Keratinocyte (primary cell): ENCODE results near the gene RAB30. TPM values are rescaled to one million over a fixed set of nuclear protein-coding genes. Genes with fewer than 3 reads are reported as not detected.
"Not testable (repeated sequence)": the region's sequence is repeated elsewhere in the genome, so short reads cannot be mapped to it uniquely, and the experiment has no call there.

Source experiments
- DNase-seq: peaks from one replicate; pipeline ENCODE4 v3.0.0-alpha.2; 2011; ENCODE audit warnings: low read depth, missing footprints, low spot score
- FAIRE-seq: peaks from 2 replicates; lab custom pipeline; 2011; peaks lifted over from hg19 to GRCh38; lab: Jason Lieb, UNC
- H2AFZ ChIP-seq: 2 replicates; pipeline ENCODE4 v1.6.0; 2012; ENCODE audit warnings: low read length, control low read depth, inconsistent platforms; ENCODE audit not compliant: control insufficient read depth
- H3K27ac ChIP-seq: 2 replicates; pipeline ENCODE4 v1.5.1; 2011; ENCODE audit warnings: low read length; ENCODE audit not compliant: control insufficient read depth, insufficient read depth
- H3K27me3 ChIP-seq: 3 replicates; pipeline ENCODE4 v1.6.0; 2011; ENCODE audit warnings: low read length; ENCODE audit not compliant: control insufficient read depth, insufficient read depth; ENCODE audit errors: extremely low read depth
- H3K36me3 ChIP-seq, 2 experiments: 2 replicates in 1 of 2; 3 replicates in 1 of 2; pipeline ENCODE4 v1.5.1; 2011; ENCODE audit warnings: low read length in 2 of 2, mild to moderate bottlenecking in 1 of 2; ENCODE audit not compliant: control insufficient read depth in 2 of 2, insufficient read depth in 2 of 2; ENCODE audit errors: extremely low read depth in 1 of 2
- H3K4me1 ChIP-seq: 3 replicates; pipeline ENCODE4 v1.5.1; 2011; ENCODE audit warnings: low read length; ENCODE audit not compliant: control insufficient read depth, insufficient read depth; ENCODE audit errors: extremely low read depth
- H3K4me2 ChIP-seq: 3 replicates; pipeline ENCODE4 v1.6.0; 2011; ENCODE audit warnings: low read depth, low read length; ENCODE audit not compliant: control insufficient read depth, insufficient read depth; ENCODE audit errors: extremely low read depth
- H3K4me3 ChIP-seq, 3 experiments: fragments of 200-600 bp in 1 of 3; sonication (generic) in 1 of 3; 2 replicates in 2 of 3; 3 replicates in 1 of 3; pipeline ENCODE4 v1.5.1; 2011 to 2016; ENCODE audit warnings: low read length in 3 of 3, mild to moderate bottlenecking in 3 of 3, control low read depth in 2 of 3, inconsistent platforms in 1 of 3, low read depth in 1 of 3, mixed read lengths in 1 of 3, mixed run types in 1 of 3, moderate library complexity in 1 of 3; ENCODE audit not compliant: control insufficient read depth in 2 of 3, insufficient read depth in 2 of 3; ENCODE audit errors: extremely low read depth in 1 of 3
- H3K79me2 ChIP-seq: 2 replicates; pipeline ENCODE4 v1.6.0; 2012; ENCODE audit warnings: low read length; ENCODE audit not compliant: control insufficient read depth, insufficient read depth
- H3K9ac ChIP-seq: 3 replicates; pipeline ENCODE4 v1.6.0; 2011; ENCODE audit warnings: low read length; ENCODE audit not compliant: control insufficient read depth, insufficient read depth; ENCODE audit errors: extremely low read depth
- H3K9me1 ChIP-seq: 3 replicates; pipeline ENCODE4 v1.6.0; 2011; ENCODE audit warnings: low read length; ENCODE audit not compliant: control insufficient read depth, insufficient read depth; ENCODE audit errors: extremely low read depth
- H3K9me3 ChIP-seq: 2 replicates; pipeline ENCODE4 v1.5.1; 2012; ENCODE audit warnings: low read depth, low read length; ENCODE audit not compliant: control insufficient read depth
- H4K20me1 ChIP-seq: 3 replicates; pipeline ENCODE4 v1.6.0; 2011; ENCODE audit warnings: low read length; ENCODE audit not compliant: control insufficient read depth, insufficient read depth; ENCODE audit errors: extremely low read depth
- EZH2 ChIP-seq: IDR thresholded peaks from one replicate; pipeline ENCODE4 v1.6.1; 2012; ENCODE audit warnings: inconsistent platforms, mild to moderate bottlenecking, low read length, moderate library complexity
- dilution Hi-C: fragments of 300-500 bp; cut with MboI; formaldehyde crosslinking; loops from one replicate; pipeline ENCODE4 v1.7.0; 2020; ENCODE audit warnings: low sequenced_read_pairs; ENCODE audit not compliant: extremely low pct_ligation_motif_present
- polyA plus RNA-seq, 5 experiments: library from polyadenylated mRNA; depleted of rRNA in 3 of 5; stranded (reverse) in 3 of 5; stranded (forward) in 1 of 5; unstranded in 1 of 5; fragments of >200 nt; gene quantifications; 1 replicate in 1 of 5; 2 replicates in 3 of 5; 3 replicates in 1 of 5; pipeline versions ENCODE4 v1.2.1 to v1.2.3, GENCODE V29; 2011 to 2012; ENCODE audit warnings: missing spikeins in 2 of 5, low read depth in 1 of 5, low replicate concordance in 1 of 5
- TF ChIP-seq, protein P1 (sequence below), 3 experiments: IDR thresholded peaks in 1 of 3; conservative IDR thresholded peaks in 1 of 3; optimal IDR thresholded peaks in 1 of 3; 2 replicates in 2 of 3; 3 replicates in 1 of 3; pipeline versions ENCODE3 to v1.5.1; 2011; ENCODE audit warnings: low read length in 3 of 3, mild to moderate bottlenecking in 3 of 3, moderate library complexity in 2 of 3, control low read depth in 1 of 3, inconsistent platforms in 1 of 3; ENCODE audit not compliant: insufficient read depth in 2 of 3; ENCODE audit errors: extremely low read depth in 1 of 3

The RAB30 gene
- polyA plus RNA-seq, 1 donor (not counting 4 experiments of a cell fraction or from before 2014, with no cell fraction given): 9.3 TPM

DNA sequence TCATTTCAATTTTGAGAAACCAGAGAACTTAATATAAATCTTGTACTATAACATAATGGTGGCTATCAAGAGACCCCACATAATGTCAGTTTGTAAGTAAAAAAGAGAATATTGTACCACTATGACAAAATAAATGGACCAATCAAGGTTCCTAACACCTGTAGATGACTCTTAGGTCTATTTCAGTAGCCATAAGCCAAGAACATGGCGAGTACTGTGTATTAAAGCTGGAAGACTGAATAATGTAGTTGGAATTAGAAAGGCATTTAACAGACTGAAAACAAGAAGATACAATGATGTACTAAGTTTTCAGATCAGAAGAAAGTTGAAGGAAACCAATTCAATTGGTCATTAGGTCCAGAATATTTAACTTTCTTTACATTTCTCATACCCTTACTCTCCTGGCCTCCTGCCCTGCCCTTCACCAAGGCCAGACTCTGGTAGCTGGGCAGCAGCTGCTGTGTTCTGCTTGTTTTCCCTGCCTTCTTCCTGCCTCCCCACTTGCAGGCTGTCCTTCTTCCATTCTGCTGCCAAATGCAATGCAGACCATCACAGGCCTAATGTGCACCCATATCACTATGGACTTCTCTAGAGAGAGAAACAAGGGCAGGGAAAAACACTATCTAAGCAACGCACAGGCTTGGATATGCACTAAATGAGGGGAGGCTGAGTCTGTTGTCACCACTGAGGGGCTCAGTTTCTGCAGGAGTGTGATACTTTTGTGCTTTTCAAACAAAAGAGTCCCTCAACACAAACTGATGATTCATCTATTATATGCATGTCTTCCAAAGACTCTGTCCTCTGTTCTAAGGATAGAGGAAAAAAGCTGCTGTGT is 60.1 kb downstream of the RAB30 start:
- no peak overlapping the region for H3K9ac ChIP-seq
- H4K20me1 ChIP-seq: no peaks in the 10 kb centered on the region
- DNase-seq (no peak), FAIRE-seq (no peak)
- H2AFZ ChIP-seq: no peak overlapping the region
- no peaks in the 10 kb centered on the region for H3K27me3 ChIP-seq
- H3K4me1 ChIP-seq: peaks cover 11% of the 10 kb centered on the region
- no peak for TF ChIP-seq EZH2
- no peaks in the 10 kb centered on the region for H3K36me3 ChIP-seq
- H3K4me2 ChIP-seq: no peak overlapping the region
- H3K9me3 ChIP-seq: no peaks in the 10 kb centered on the region
- no peak overlapping the region for H3K4me3 ChIP-seq
- H3K79me2 ChIP-seq: no peaks in the 10 kb centered on the region
- H3K9me1 ChIP-seq: peaks cover 3% of the 10 kb centered on the region
- H3K27ac ChIP-seq: no peak overlapping the region
- dilution Hi-C loops: no loop called here

DNA sequence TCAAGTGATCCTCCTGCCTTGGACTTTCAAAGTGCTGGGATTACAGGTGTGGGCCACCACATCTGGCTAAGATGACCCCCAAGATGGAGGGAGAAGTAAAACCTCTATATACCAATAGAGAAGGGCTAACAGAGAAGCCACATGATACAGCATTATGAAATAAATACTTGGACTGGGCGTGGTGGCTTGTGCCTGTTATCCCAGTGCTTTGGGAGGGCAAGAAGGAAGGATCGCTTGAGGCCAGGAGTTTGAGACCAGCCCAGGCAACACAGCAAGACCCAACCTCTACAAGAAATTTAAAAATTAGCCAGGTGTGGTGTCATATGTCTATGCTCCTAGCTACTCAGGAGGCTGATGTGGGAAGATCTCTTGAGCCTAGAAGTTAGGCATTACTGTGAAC is 61.7 kb downstream of the RAB30 start:
- Histone ChIP-seq H3K4me1 (peaks cover 11% of the 10 kb centered on the region), H3K9me3 (no peaks in the 10 kb centered on the region), H4K20me1 (no peaks in the 10 kb centered on the region), H3K79me2 (no peaks in the 10 kb centered on the region), H3K9ac (no peak overlapping the region), H2AFZ (no peak overlapping the region), H3K4me2 (no peak overlapping the region), H3K36me3 (no peaks in the 10 kb centered on the region), H3K9me1 (peaks cover 3% of the 10 kb centered on the region), H3K27me3 (no peaks in the 10 kb centered on the region), H3K4me3 (no peak overlapping the region), H3K27ac (no peak overlapping the region)
- DNase-seq (no peak), FAIRE-seq (no peak)
- TF ChIP-seq, protein P1, sequence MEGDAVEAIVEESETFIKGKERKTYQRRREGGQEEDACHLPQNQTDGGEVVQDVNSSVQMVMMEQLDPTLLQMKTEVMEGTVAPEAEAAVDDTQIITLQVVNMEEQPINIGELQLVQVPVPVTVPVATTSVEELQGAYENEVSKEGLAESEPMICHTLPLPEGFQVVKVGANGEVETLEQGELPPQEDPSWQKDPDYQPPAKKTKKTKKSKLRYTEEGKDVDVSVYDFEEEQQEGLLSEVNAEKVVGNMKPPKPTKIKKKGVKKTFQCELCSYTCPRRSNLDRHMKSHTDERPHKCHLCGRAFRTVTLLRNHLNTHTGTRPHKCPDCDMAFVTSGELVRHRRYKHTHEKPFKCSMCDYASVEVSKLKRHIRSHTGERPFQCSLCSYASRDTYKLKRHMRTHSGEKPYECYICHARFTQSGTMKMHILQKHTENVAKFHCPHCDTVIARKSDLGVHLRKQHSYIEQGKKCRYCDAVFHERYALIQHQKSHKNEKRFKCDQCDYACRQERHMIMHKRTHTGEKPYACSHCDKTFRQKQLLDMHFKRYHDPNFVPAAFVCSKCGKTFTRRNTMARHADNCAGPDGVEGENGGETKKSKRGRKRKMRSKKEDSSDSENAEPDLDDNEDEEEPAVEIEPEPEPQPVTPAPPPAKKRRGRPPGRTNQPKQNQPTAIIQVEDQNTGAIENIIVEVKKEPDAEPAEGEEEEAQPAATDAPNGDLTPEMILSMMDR (optimal IDR thresholded peaks at IDR 0.05 in 1 of 3, IDR thresholded peaks at IDR 0.05 in 1 of 3, conservative IDR thresholded peaks at IDR 0.05 in 1 of 3; ENCODE audit: extremely low read depth in 1 of 3, insufficient read depth in 2 of 3, low read length in 3 of 3): no peak
- TF ChIP-seq EZH2: no peak
- dilution Hi-C loops: no loop called here

DNA sequence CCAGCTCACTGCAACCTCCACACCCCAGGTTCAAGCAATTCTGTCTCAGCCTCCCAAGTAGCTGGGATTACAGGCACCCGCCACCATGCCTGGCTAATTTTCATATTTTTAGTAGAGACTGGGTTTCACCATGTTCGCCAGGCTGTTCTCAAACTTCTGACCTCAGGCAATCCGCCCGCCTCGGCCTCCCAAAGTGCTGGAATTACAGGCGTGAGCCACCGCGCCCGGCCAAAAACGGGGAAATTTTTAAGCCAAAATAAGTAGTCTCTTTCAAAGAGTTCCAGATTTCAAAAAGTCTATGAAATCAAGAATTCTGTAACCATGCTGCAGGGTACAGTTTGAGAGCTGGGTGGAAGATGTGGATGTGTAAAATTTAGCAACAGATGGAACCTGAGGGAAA is 62.6 kb downstream of the RAB30 start:
- DNase-seq, H3K36me3 ChIP-seq, H3K9ac ChIP-seq, H4K20me1 ChIP-seq, H3K9me1 ChIP-seq, H3K79me2 ChIP-seq, H3K9me3 ChIP-seq, H3K27me3 ChIP-seq, H3K4me3 ChIP-seq, FAIRE-seq, dilution Hi-C loops, H3K4me2 ChIP-seq, H3K27ac ChIP-seq, H2AFZ ChIP-seq: not testable (repeated sequence)
- H3K4me1 ChIP-seq: peaks cover 11% of the 10 kb centered on the region
